Measurements from ENCODE around the gene PTPRS.

Gene PTPRS

GRCh38 chr19:5345895-5346386 is 5.3 kb upstream of the PTPRS start:
- TF ChIP-seq, protein P1, sequence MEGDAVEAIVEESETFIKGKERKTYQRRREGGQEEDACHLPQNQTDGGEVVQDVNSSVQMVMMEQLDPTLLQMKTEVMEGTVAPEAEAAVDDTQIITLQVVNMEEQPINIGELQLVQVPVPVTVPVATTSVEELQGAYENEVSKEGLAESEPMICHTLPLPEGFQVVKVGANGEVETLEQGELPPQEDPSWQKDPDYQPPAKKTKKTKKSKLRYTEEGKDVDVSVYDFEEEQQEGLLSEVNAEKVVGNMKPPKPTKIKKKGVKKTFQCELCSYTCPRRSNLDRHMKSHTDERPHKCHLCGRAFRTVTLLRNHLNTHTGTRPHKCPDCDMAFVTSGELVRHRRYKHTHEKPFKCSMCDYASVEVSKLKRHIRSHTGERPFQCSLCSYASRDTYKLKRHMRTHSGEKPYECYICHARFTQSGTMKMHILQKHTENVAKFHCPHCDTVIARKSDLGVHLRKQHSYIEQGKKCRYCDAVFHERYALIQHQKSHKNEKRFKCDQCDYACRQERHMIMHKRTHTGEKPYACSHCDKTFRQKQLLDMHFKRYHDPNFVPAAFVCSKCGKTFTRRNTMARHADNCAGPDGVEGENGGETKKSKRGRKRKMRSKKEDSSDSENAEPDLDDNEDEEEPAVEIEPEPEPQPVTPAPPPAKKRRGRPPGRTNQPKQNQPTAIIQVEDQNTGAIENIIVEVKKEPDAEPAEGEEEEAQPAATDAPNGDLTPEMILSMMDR (IDR thresholded peaks at IDR 0.05; ENCODE audit: control extremely low read depth, extremely low read depth, low read depth, missing control alignments), result no peak
- no peak for DNase-seq (ENCODE audit: extremely low spot score)
- POLR2A ChIA-PET, result no interaction called here
- CTCF ChIA-PET, result no interaction called here

GRCh38 chr19:5343848-5344247 is 3.2 kb upstream of the PTPRS start:
- ChIA-PET POLR2A (no interaction called here), CTCF (interaction anchor here (1.4 kb wide), 1 partner anchor 22 kb away, joined by 4 read pairs; no protein-coding TSS in a partner anchor)
- TF ChIP-seq, protein P1 (IDR thresholded peaks at IDR 0.05; ENCODE audit: control extremely low read depth, extremely low read depth, low read depth, missing control alignments), result no peak
- DNase-seq (ENCODE audit: extremely low spot score), result no peak

GRCh38 chr19:5342573-5343201 is 2.1 kb upstream of the PTPRS start:
- POLR2A ChIA-PET, result no interaction called here
- no peak for DNase-seq (ENCODE audit: extremely low spot score)
- TF ChIP-seq, protein P1 (IDR thresholded peaks at IDR 0.05; ENCODE audit: control extremely low read depth, extremely low read depth, low read depth, missing control alignments), result no peak
- CTCF ChIA-PET, result interaction anchor here (1.4 kb wide), 1 partner anchor 21 kb away, joined by 4 read pairs; no protein-coding TSS in a partner anchor

- TF ChIP-seq, protein P1 (IDR thresholded peaks at IDR 0.05; ENCODE audit: control extremely low read depth, extremely low read depth, low read depth, missing control alignments), result no peak
- ChIA-PET POLR2A (no interaction called here), CTCF (no interaction called here)
- DNase-seq (ENCODE audit: extremely low spot score), result no peak
These were observed 1.4 kb upstream of the PTPRS start for GRCh38 chr19:5341981-5342380.

- ChIA-PET CTCF (interaction anchor here (1.7 kb wide), 1 partner anchor 12 kb away, joined by 5 read pairs; no protein-coding TSS in a partner anchor), POLR2A (no interaction called here)
- TF ChIP-seq, protein P1 (IDR thresholded peaks at IDR 0.05; ENCODE audit: control extremely low read depth, extremely low read depth, low read depth, missing control alignments), result no peak
- DNase-seq (ENCODE audit: extremely low spot score), result no peak
These were observed 822 bp upstream of the PTPRS start for GRCh38 chr19:5341448-5341820.

DNA sequence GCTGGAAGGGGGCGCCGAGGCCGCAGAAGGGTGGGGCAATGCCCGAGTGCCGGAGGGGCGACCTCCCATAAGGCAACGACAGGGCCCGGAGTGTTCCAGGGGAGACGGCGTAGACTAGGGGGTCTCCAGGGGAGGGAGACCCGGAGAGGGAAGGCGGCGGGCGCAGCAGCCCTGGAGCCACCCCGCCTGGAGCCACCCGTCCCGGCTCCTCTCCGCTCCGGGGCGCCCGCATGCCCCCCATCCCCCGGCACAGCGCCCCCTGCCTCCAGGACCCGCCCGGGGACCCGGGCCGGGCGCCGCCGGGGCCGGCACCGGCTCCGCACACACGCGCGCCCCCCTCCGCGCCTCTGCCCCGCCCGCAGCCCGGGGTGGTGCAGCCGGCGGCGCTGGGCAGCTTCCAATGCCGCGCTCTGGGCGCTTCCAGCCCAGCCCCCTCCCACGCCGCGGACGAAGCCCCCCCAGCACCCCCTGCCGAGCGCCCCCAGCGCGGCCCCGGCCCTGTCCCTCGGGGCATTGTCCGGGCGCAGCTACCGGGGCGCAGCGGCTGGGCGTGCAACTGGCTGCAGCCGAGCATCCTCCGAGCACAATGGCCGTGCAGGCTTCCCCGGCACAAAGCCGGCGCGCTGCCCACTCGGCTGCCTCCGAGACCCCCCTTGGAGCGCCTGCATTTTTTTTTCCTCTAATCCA is 519 bp downstream of the PTPRS start:
- TF ChIP-seq, protein P1 (IDR thresholded peaks at IDR 0.05; ENCODE audit: control extremely low read depth, extremely low read depth, low read depth, missing control alignments), result no peak
- ChIA-PET CTCF (interaction anchor here (1.1 to 1.7 kb wide), 2 partner anchors 11 to 19 kb away, joined by 3 to 5 read pairs; no protein-coding TSS in a partner anchor), POLR2A (interaction anchor here (0.7 kb wide), 1 partner anchor 58 kb away, joined by 4 read pairs; no protein-coding TSS in a partner anchor)
- no peak for DNase-seq (ENCODE audit: extremely low spot score)
